Psoas muscle (tissue), 8 donors: ENCODE results near the gene FKBP8. TPM values are rescaled to one million over a fixed set of nuclear protein-coding genes. Genes with fewer than 3 reads are reported as not detected.

Experiments
- ATAC-seq, 4 donors: fragments of 200-7000 bp; cut with Tn5 transposase; one replicate each; pipeline ENCODE4 v1.9.1; 2020; ENCODE audit warnings: moderate library complexity in 3 of 4, mild to moderate bottlenecking in 2 of 4
- DNase-seq, 2 donors: peaks; one replicate each; pipeline ENCODE4 v3.0.0-alpha.2; 2020
- H3K27ac ChIP-seq: fragments of 200-600 bp; one replicate; pipeline ENCODE4 v1.8.0; 2022
- H3K27me3 ChIP-seq, 3 donors: fragments of 200-600 bp in 1 of 3; one replicate each; pipeline versions ENCODE4 v1.6.1 to v1.8.0; 2013 to 2022; ENCODE audit warnings: low read length in 2 of 3, mild to moderate bottlenecking in 2 of 3, moderate library complexity in 1 of 3; ENCODE audit not compliant: insufficient read depth in 3 of 3
- H3K36me3 ChIP-seq, 2 donors: fragments of 200-600 bp in 1 of 2; one replicate each; pipeline versions ENCODE4 v1.6.1 to v1.8.0; 2013 to 2022; ENCODE audit warnings: low read depth in 1 of 2, mild to moderate bottlenecking in 1 of 2, moderate library complexity in 1 of 2; ENCODE audit not compliant: insufficient read depth in 1 of 2
- H3K4me1 ChIP-seq: fragments of 200-600 bp; one replicate; pipeline ENCODE4 v1.8.0; 2022
- H3K4me3 ChIP-seq: fragments of 200-600 bp; one replicate; pipeline ENCODE4 v1.8.0; 2022; ENCODE audit warnings: mild to moderate bottlenecking
- H3K9me3 ChIP-seq: fragments of 200-600 bp; one replicate; pipeline ENCODE4 v1.8.0; 2022
- CTCF ChIP-seq: fragments of 200-600 bp; IDR thresholded peaks from one replicate; pipeline ENCODE4 v1.8.0; 2022; ENCODE audit warnings: antibody characterized with exemption
- WGBS, 3 donors: extraction: QIAGEN DNeasy Blood & Tissue Kit; methylation state at CpG; one replicate each; pipeline versions ENCODE4 v1.1.6 to v1.1.7; 2013; 5-methylcytosine and 5-hydroxymethylcytosine counted together
- intact Hi-C, 2 donors: fragments of 100-400 bp; cut with DNase I; formaldehyde crosslinking; loops; one replicate each; pipeline versions ENCODE4 v1.11.0 to v1.14.2; 2022
- polyA plus RNA-seq, 3 donors: library from polyadenylated mRNA; stranded (reverse); fragments of 200-250 nt; gene quantifications; one replicate each; pipeline ENCODE4 v1.2.3, GENCODE V29; 2013
- total RNA-seq, 4 donors: library from RNA; stranded (reverse); fragmentation: NEBNext Ultra II Directional in 2 of 4; extraction: Animal tissue kit (Norgen Biotek cat#: 25700) in 2 of 4; gene quantifications; one replicate each; pipeline versions ENCODE4 v1.2.1 to v1.2.4, GENCODE V29; 2021 to 2023
- donor health status: healthy with polysubstance abuse.
- donor health status: DM: no; HTN: no; CAD: no; lungs with moderate emphysema.
- donor health status: Bipolar disorder and iron deficiency.
- donor health status: healthy.
- donor health status: DM: yes; HTN: yes; CAD: no.
- donor health status: DM: no; HTN: no; CAD: no.
- donor health status: DM: no; HTN: no; CAD: no.
- donor health status: DM: yes; HTN: yes; CAD: no.

FKBP8 gene
- total and polyA plus RNA-seq, 7 donors, result 92.8 to 143 (median 130) TPM

- intact Hi-C loops, result no loop called here
- no peak for DNase-seq
- no peaks in the 10 kb centered on the region for H3K36me3 ChIP-seq
- TF ChIP-seq CTCF, result no peak
- WGBS, 3 donors, result 32 to 55% (median 41%) methylated on average over 7 of the region's 7 CpGs
- peak in 3 of 4 donors; percentile 1 to 29 (median 15) for ATAC-seq
- peak overlapping the region; percentile 84 for H3K27ac ChIP-seq
- no peaks in the 10 kb centered on the region for H3K9me3 ChIP-seq
- no peak overlapping the region for H3K4me3 ChIP-seq
- H3K4me1 ChIP-seq, result peaks cover 100% of the 10 kb centered on the region
- H3K27me3 ChIP-seq, result no peaks in the 10 kb centered on the region
Observed at GRCh38 chr19:18502246-18502637, 41.1 kb downstream of the FKBP8 start.

GRCh38 chr19:18501832-18502231, 41.5 kb downstream of the FKBP8 start:
- peaks cover 100% of the 10 kb centered on the region for H3K4me1 ChIP-seq
- H3K4me3 ChIP-seq, result no peak overlapping the region
- ATAC-seq (peak; percentile 34 to 62 (median 52)), DNase-seq (peak; percentile 64 to 81)
- peak overlapping the region; percentile 84 for H3K27ac ChIP-seq
- no peaks in the 10 kb centered on the region for H3K9me3 ChIP-seq
- intact Hi-C loops, result no loop called here
- WGBS, 3 donors, result 34 to 47% (median 35%) methylated on average over 9 of the region's 9 CpGs
- no peaks in the 10 kb centered on the region for H3K36me3 ChIP-seq
- H3K27me3 ChIP-seq, result no peaks in the 10 kb centered on the region
- no peak for TF ChIP-seq CTCF

GRCh38 chr19:18501351-18501750, 42.0 kb downstream of the FKBP8 start:
- DNase-seq (no peak), ATAC-seq (no peak)
- H3K36me3 ChIP-seq, result no peaks in the 10 kb centered on the region
- WGBS, 3 donors, result 63 to 73% (median 73%) methylated on average over 13 of the region's 13 CpGs
- H3K4me3 ChIP-seq, result no peak overlapping the region
- H3K9me3 ChIP-seq, result no peaks in the 10 kb centered on the region
- no peaks in the 10 kb centered on the region for H3K27me3 ChIP-seq
- H3K4me1 ChIP-seq, result peaks cover 100% of the 10 kb centered on the region
- no peak for TF ChIP-seq CTCF
- peak overlapping the region; percentile 84 for H3K27ac ChIP-seq
- intact Hi-C loops, result no loop called here

- intact Hi-C loops, result no loop called here
- no peak for TF ChIP-seq CTCF
- WGBS, 3 donors, result 16 to 38% (median 26%) methylated on average over 11 of the region's 11 CpGs
- DNase-seq, result peak; percentile 54 to 72
- H3K9me3 ChIP-seq, result no peaks in the 10 kb centered on the region
- no peaks in the 10 kb centered on the region for H3K27me3 ChIP-seq
- H3K4me3 ChIP-seq, result no peak overlapping the region
- H3K4me1 ChIP-seq, result peaks cover 100% of the 10 kb centered on the region
- no peaks in the 10 kb centered on the region for H3K36me3 ChIP-seq
- H3K27ac ChIP-seq, result peak overlapping the region; percentile 84
- ATAC-seq, result peak in 2 of 4 donors; percentile 3 to 25
Observed at GRCh38 chr19:18500799-18501198, 42.6 kb downstream of the FKBP8 start.

GRCh38 chr19:18500376-18500775, 43.0 kb downstream of the FKBP8 start:
- no peak for DNase-seq
- H3K27me3 ChIP-seq, result no peaks in the 10 kb centered on the region
- ATAC-seq, result no peak
- WGBS, 3 donors, result 19 to 31% (median 23%) methylated on average over 7 of the region's 7 CpGs
- H3K27ac ChIP-seq, result peak overlapping the region; percentile 84
- no peak overlapping the region for H3K4me3 ChIP-seq
- H3K36me3 ChIP-seq, result no peaks in the 10 kb centered on the region
- no peaks in the 10 kb centered on the region for H3K9me3 ChIP-seq
- peaks cover 100% of the 10 kb centered on the region for H3K4me1 ChIP-seq
- no peak for TF ChIP-seq CTCF
- intact Hi-C loops, result no loop called here
